NCI-H1436 treated with DMSO at 0.1 percent for 48 hours (cell line): ENCODE results near the gene SLC16A6.
"Not testable (repeated sequence)": the region's sequence is repeated elsewhere in the genome, so short reads cannot be mapped to it uniquely, and the experiment has no call there.

ENCODE experiments used
- DNase-seq: peaks from one replicate; lab custom pipeline; 2025; lab: John Stamatoyannopoulos, UW

The SLC16A6 gene

GRCh38 chr17:68248199-68248825 lies 42.6 kb downstream of the SLC16A6 start:
- no peak for DNase-seq

GRCh38 chr17:68247445-68248198 lies 43.3 kb downstream of the SLC16A6 start, which contains the start of gene AMZ2:
Gene AMZ2, plus strand, starts transcription at chr17:68248043. Its CDS starts 2,145 bp downstream, at chr17:68250188.
- peak; percentile 38 for DNase-seq

GRCh38 chr17:68246271-68247028 lies 44.5 kb downstream of the SLC16A6 start:
- DNase-seq, result no peak

GRCh38 chr17:68239632-68240366 lies 51.1 kb downstream of the SLC16A6 start:
- no peak for DNase-seq

GRCh38 chr17:68238871-68239253 lies 52.1 kb downstream of the SLC16A6 start:
- DNase-seq, result no peak

GRCh38 chr17:68238164-68238870 lies 52.6 kb downstream of the SLC16A6 start:
- DNase-seq, result no peak

- DNase-seq, result not testable (repeated sequence)
These were observed 53.4 kb downstream of the SLC16A6 start for GRCh38 chr17:68237369-68238163.

- DNase-seq, result not testable (repeated sequence)
These were observed 55.6 kb downstream of the SLC16A6 start for GRCh38 chr17:68235336-68235791.

- not testable (repeated sequence) for DNase-seq
These were observed 56.1 kb downstream of the SLC16A6 start for GRCh38 chr17:68234726-68235335.

GRCh38 chr17:68232741-68233140 lies 58.2 kb downstream of the SLC16A6 start:
- DNase-seq, result not testable (repeated sequence)

- no peak for DNase-seq
These were observed 59.4 kb downstream of the SLC16A6 start for GRCh38 chr17:68231541-68231940.

GRCh38 chr17:68231131-68231530 lies 59.8 kb downstream of the SLC16A6 start:
- DNase-seq, result not testable (repeated sequence)

- no peak for DNase-seq
These were observed 61.3 kb downstream of the SLC16A6 start for GRCh38 chr17:68229619-68230018.

GRCh38 chr17:68228817-68229570 lies 61.9 kb downstream of the SLC16A6 start:
- no peak for DNase-seq

GRCh38 chr17:68228039-68228680 lies 62.8 kb downstream of the SLC16A6 start:
- DNase-seq, result not testable (repeated sequence)

- DNase-seq, result not testable (repeated sequence)
These were observed 65.9 kb downstream of the SLC16A6 start for GRCh38 chr17:68225055-68225454.

GRCh38 chr17:68222606-68223005 lies 68.3 kb downstream of the SLC16A6 start:
- DNase-seq, result no peak

- no peak for DNase-seq
These were observed 69.1 kb downstream of the SLC16A6 start for GRCh38 chr17:68221786-68222185.

- DNase-seq, result not testable (repeated sequence)
These were observed 70.1 kb downstream of the SLC16A6 start for GRCh38 chr17:68220786-68221185.
